IMR-90 (cell line): Measurements from ENCODE around the gene PRKN. TPM values are rescaled to one million over a fixed set of nuclear protein-coding genes. Genes with fewer than 3 reads are reported as not detected.

Experiments
- ATAC-seq: fragments of 200-7000 bp; cut with Tn5 transposase; 2 replicates; pipeline ENCODE4 v1.9.1; 2020; ENCODE audit warnings: low read depth, mild to moderate bottlenecking, moderate library complexity
- BruUV-seq: library from RNA; stranded (reverse); fragments of 400-500 nt; replicated peaks from 2 replicates; lab custom pipeline; 2021; lab: Mats Ljungman, UMichigan
- CTCF ChIA-PET: fragments of 300-600 bp; formaldehyde crosslinking; extraction: SDS; loops from one replicate; lab custom pipeline; 2021; ENCODE audit warnings: antibody characterized with exemption; lab: Yijun Ruan, JAX
- POLR2A ChIA-PET: fragments of 300-600 bp; sonication (Branson Sonifier 250); formaldehyde crosslinking; loops from one replicate; lab custom pipeline; 2022; ENCODE audit warnings: antibody characterized with exemption; ENCODE audit not compliant: unreplicated experiment; lab: Charles Lee
- DNase-seq: peaks from one replicate; pipeline ENCODE4 v3.0.0; 2013
- H2AFZ ChIP-seq: replicated peaks from 2 replicates; pipeline ENCODE3; 2013; ENCODE audit warnings: low read length, mild to moderate bottlenecking; ENCODE audit not compliant: poor library complexity
- H2AK5ac ChIP-seq: 2 replicates; pipeline ENCODE4 v1.6.1; 2013; ENCODE audit warnings: low read depth, low read length, inconsistent platforms
- H2AK9ac ChIP-seq: replicated peaks from 2 replicates; pipeline ENCODE3; 2013; ENCODE audit warnings: mild to moderate bottlenecking, low read depth, low read length, moderate library complexity; ENCODE audit not compliant: poor library complexity
- H2BK120ac ChIP-seq: 2 replicates; pipeline ENCODE4 v1.6.1; 2013; ENCODE audit warnings: low read depth, low read length, inconsistent platforms
- H2BK15ac ChIP-seq: 3 replicates; pipeline ENCODE4 v1.6.1; 2013; ENCODE audit warnings: low read depth, low read length, inconsistent platforms
- H2BK20ac ChIP-seq: 2 replicates; pipeline ENCODE4 v1.6.1; 2013; ENCODE audit warnings: low read depth, mild to moderate bottlenecking, inconsistent platforms, low read length, moderate library complexity
- H2BK5ac ChIP-seq: 2 replicates; pipeline ENCODE4 v1.6.1; 2013; ENCODE audit warnings: mild to moderate bottlenecking, low read depth, low read length, inconsistent platforms; ENCODE audit not compliant: poor library complexity, severe bottlenecking
- H3K14ac ChIP-seq: replicated peaks from 2 replicates; pipeline ENCODE4 v1.6.1; 2013; ENCODE audit warnings: low read depth, low read length, inconsistent platforms
- H3K18ac ChIP-seq: 2 replicates; pipeline ENCODE4 v1.6.1; 2013; ENCODE audit warnings: low read depth, low read length, control low read depth
- H3K23ac ChIP-seq: 2 replicates; pipeline ENCODE4 v1.6.1; 2013; ENCODE audit warnings: low read depth, low read length, inconsistent platforms
- H3K27ac ChIP-seq: 2 replicates; pipeline ENCODE4 v1.5.1; 2013; ENCODE audit warnings: mild to moderate bottlenecking, control low read depth, low read length; ENCODE audit not compliant: insufficient read depth
- H3K27me3 ChIP-seq: 2 replicates; pipeline ENCODE4 v1.6.1; 2013; ENCODE audit warnings: low read length; ENCODE audit not compliant: control insufficient read depth, insufficient read depth
- H3K36me3 ChIP-seq: 2 replicates; pipeline ENCODE4 v1.6.1; 2013; ENCODE audit warnings: low read length, mixed read lengths; ENCODE audit not compliant: control insufficient read depth, insufficient read depth
- H3K4ac ChIP-seq: 2 replicates; pipeline ENCODE4 v1.6.1; 2013; ENCODE audit warnings: low read depth, low read length, inconsistent platforms
- H3K4me1 ChIP-seq: 2 replicates; pipeline ENCODE4 v1.6.1; 2013; ENCODE audit warnings: low read length, mixed read lengths; ENCODE audit not compliant: control insufficient read depth, insufficient read depth
- H3K4me2 ChIP-seq: 2 replicates; pipeline ENCODE4 v1.6.1; 2013; ENCODE audit warnings: low read depth, mild to moderate bottlenecking, control low read depth, low read length, moderate library complexity
- H3K4me3 ChIP-seq: 2 replicates; pipeline ENCODE4 v1.5.1; 2013; ENCODE audit warnings: low read depth, mild to moderate bottlenecking, control low read depth, low read length, moderate library complexity; ENCODE audit not compliant: insufficient read depth
- H3K56ac ChIP-seq: 2 replicates; pipeline ENCODE4 v1.6.1; 2013; ENCODE audit warnings: low read length, inconsistent platforms; ENCODE audit not compliant: insufficient read depth; ENCODE audit errors: extremely low read depth
- H3K79me1 ChIP-seq, 2 experiments: 2 replicates each; pipeline ENCODE4 v1.6.1; 2013; ENCODE audit warnings: low read length in 2 of 2, inconsistent platforms in 1 of 2, low read depth in 1 of 2
- H3K9ac ChIP-seq: 2 replicates; pipeline ENCODE4 v1.6.1; 2013; ENCODE audit warnings: low read depth, low read length, control low read depth
- H3K9me1 ChIP-seq: 2 replicates; pipeline ENCODE4 v1.6.1; 2013; ENCODE audit warnings: low read length, inconsistent platforms; ENCODE audit not compliant: insufficient read depth
- H3K9me3 ChIP-seq: 2 replicates; pipeline ENCODE4 v1.6.1; 2013; ENCODE audit warnings: low read length; ENCODE audit not compliant: control insufficient read depth, insufficient read depth
- H4K20me1 ChIP-seq: 2 replicates; pipeline ENCODE4 v1.6.1; 2013; ENCODE audit warnings: low read length, inconsistent platforms; ENCODE audit not compliant: insufficient read depth
- H4K5ac ChIP-seq: 2 replicates; pipeline ENCODE4 v1.6.1; 2013; ENCODE audit warnings: mild to moderate bottlenecking, low read depth, low read length, control low read depth
- H4K8ac ChIP-seq, 2 experiments: 2 replicates each; pipeline ENCODE4 v1.6.1; 2013; ENCODE audit warnings: low read depth in 2 of 2, low read length in 2 of 2, control low read depth in 1 of 2, inconsistent platforms in 1 of 2
- H4K91ac ChIP-seq: 2 replicates; pipeline ENCODE4 v1.6.1; 2013; ENCODE audit warnings: low read depth, low read length, inconsistent platforms; ENCODE audit not compliant: insufficient read depth
- CHD1 ChIP-seq: IDR thresholded peaks from 2 replicates; pipeline ENCODE4 v1.6.1; 2012; ENCODE audit warnings: low read depth, low read length, improper control_type of control experiment
- MAFK ChIP-seq: IDR thresholded peaks from 2 replicates; pipeline ENCODE4 v1.6.1; 2012; ENCODE audit warnings: low read depth, low read length, improper control_type of control experiment
- RAD21 ChIP-seq: IDR thresholded peaks from 2 replicates; pipeline ENCODE4 v1.6.1; 2012; ENCODE audit warnings: low read length, improper control_type of control experiment
- SMC3 ChIP-seq: fragments of 150-350 bp; IDR thresholded peaks from 2 replicates; pipeline ENCODE4 v1.6.1; 2016; ENCODE audit warnings: low read depth, mild to moderate bottlenecking, antibody characterized with exemption, low read length, moderate library complexity
- WGBS, 2 experiments: methylation state at CpG; one replicate each; pipeline versions ENCODE4 v1.1.5 to v1.1.7; 2013; ENCODE audit warnings: missing lambda C conversion rate in 2 of 2; ENCODE audit not compliant: insufficient read length in 1 of 2; ENCODE audit errors: extremely low coverage in 2 of 2; 5-methylcytosine and 5-hydroxymethylcytosine counted together
- dilution Hi-C: fragments of 300-500 bp; cut with HindIII; formaldehyde crosslinking; loops from one replicate; pipeline ENCODE4 v1.14.3; 2018; ENCODE audit warnings: low sequenced_read_pairs; ENCODE audit not compliant: unreplicated experiment
- in situ Hi-C: fragments of 300-500 bp; cut with MboI; formaldehyde crosslinking; loops from 3 replicates; pipeline ENCODE4 v1.14.3; 2019; ENCODE audit warnings: low sequenced_read_pairs, inconsistent platforms, mixed read lengths
- intact Hi-C: fragments of 100-400 bp; cut with micrococcal nuclease; formaldehyde crosslinking; loops from 2 replicates; pipeline ENCODE4 v1.10.0; 2022
- polyA plus RNA-seq, 3 experiments: library from polyadenylated mRNA; depleted of rRNA; stranded (reverse); fragments of >200 nt; gene quantifications; 2 replicates each; pipeline ENCODE4 v1.2.3, GENCODE V29; 2012; ENCODE audit warnings: low replicate concordance in 1 of 3
- total RNA-seq: library from RNA; depleted of rRNA; stranded (reverse); fragments of >200 nt; gene quantifications from 2 replicates; pipeline ENCODE4 v1.2.3, GENCODE V29; 2012
- TF ChIP-seq, protein P1 (sequence below): fragments of 150-350 bp; IDR thresholded peaks from 2 replicates; pipeline ENCODE4 v1.6.1; 2017; ENCODE audit warnings: mild to moderate bottlenecking, antibody characterized with exemption, low read length, low read depth

PRKN gene
- total and polyA plus RNA-seq, 2 of the 4 experiments (the other 2 are of a cell fraction) = 0.15 to 0.18 TPM

DNA sequence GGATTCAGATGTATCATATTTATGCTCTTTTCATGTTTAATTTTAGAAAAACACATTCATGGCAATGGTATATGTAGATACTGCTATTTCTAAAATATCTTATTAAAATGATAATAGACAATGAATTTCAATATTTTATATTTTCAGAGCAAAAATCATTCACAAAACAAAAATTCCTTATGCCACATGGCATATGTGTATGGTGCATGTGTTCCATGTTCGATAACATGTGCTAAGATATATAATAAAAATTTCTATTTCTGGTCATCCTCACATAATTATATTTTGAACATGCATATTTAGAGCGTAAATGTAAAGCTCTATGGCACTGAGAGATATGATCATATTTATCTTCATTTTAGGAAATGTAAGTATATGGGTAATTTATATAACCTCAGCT, 847.5 kb downstream of the PRKN start:
- H2BK20ac ChIP-seq = no peak overlapping the region
- H3K9ac ChIP-seq = no peak overlapping the region
- no peaks in the 10 kb centered on the region for H3K9me1 ChIP-seq
- H3K4me2 ChIP-seq = no peak overlapping the region
- H3K4me3 ChIP-seq = no peak overlapping the region
- peaks cover 19% of the 10 kb centered on the region for H3K9me3 ChIP-seq
- H3K18ac ChIP-seq = no peak overlapping the region
- H4K20me1 ChIP-seq = no peaks in the 10 kb centered on the region
- WGBS, 2 experiments = no CpG with 5 or more reads among the region's 2 CpGs
- no peaks in the 10 kb centered on the region for H3K4me1 ChIP-seq
- no peak overlapping the region for H4K5ac ChIP-seq
- no peak overlapping the region for H2AK5ac ChIP-seq
- H4K91ac ChIP-seq = no peak overlapping the region
- no peaks in the 10 kb centered on the region for H3K79me1 ChIP-seq
- H4K8ac ChIP-seq = no peak overlapping the region
- no peak overlapping the region for H2BK120ac ChIP-seq
- no peak overlapping the region for H3K27ac ChIP-seq
- H3K56ac ChIP-seq = no peak overlapping the region
- BruUV-seq = no TSS peak
- intact Hi-C loops = no loop called here
- H3K4ac ChIP-seq = no peak overlapping the region
- no peak overlapping the region for H2AFZ ChIP-seq
- dilution Hi-C loops = no loop called here
- H2BK5ac ChIP-seq = no peak overlapping the region
- no peak overlapping the region for H2AK9ac ChIP-seq
- no peak for ATAC-seq
- ChIA-PET POLR2A (no interaction called here), CTCF (no interaction called here)
- no peaks in the 10 kb centered on the region for H3K27me3 ChIP-seq
- TF ChIP-seq, protein P1, sequence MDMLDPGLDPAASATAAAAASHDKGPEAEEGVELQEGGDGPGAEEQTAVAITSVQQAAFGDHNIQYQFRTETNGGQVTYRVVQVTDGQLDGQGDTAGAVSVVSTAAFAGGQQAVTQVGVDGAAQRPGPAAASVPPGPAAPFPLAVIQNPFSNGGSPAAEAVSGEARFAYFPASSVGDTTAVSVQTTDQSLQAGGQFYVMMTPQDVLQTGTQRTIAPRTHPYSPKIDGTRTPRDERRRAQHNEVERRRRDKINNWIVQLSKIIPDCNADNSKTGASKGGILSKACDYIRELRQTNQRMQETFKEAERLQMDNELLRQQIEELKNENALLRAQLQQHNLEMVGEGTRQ = no peak
- TF ChIP-seq CHD1 (no peak), RAD21 (no peak), SMC3 (no peak), MAFK (no peak)
- H2BK15ac ChIP-seq = no peak overlapping the region
- H3K23ac ChIP-seq = no peak overlapping the region
- H3K36me3 ChIP-seq = no peaks in the 10 kb centered on the region
- no peak for DNase-seq
- H3K14ac ChIP-seq = no peak overlapping the region
- in situ Hi-C loops = no loop called here
